ENCODE measurements around the gene ATRN.

- TF ChIP-seq, protein P1, sequence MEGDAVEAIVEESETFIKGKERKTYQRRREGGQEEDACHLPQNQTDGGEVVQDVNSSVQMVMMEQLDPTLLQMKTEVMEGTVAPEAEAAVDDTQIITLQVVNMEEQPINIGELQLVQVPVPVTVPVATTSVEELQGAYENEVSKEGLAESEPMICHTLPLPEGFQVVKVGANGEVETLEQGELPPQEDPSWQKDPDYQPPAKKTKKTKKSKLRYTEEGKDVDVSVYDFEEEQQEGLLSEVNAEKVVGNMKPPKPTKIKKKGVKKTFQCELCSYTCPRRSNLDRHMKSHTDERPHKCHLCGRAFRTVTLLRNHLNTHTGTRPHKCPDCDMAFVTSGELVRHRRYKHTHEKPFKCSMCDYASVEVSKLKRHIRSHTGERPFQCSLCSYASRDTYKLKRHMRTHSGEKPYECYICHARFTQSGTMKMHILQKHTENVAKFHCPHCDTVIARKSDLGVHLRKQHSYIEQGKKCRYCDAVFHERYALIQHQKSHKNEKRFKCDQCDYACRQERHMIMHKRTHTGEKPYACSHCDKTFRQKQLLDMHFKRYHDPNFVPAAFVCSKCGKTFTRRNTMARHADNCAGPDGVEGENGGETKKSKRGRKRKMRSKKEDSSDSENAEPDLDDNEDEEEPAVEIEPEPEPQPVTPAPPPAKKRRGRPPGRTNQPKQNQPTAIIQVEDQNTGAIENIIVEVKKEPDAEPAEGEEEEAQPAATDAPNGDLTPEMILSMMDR (IDR thresholded peaks at IDR 0.05; ENCODE audit: poor library complexity, severe bottlenecking): no peak
- TF ChIP-seq POLR2AphosphoS5 (IDR thresholded peaks at IDR 0.05): no peak
- TF ChIP-seq REST (IDR thresholded peaks at IDR 0.05; ENCODE audit: borderline replicate concordance): no peak
- TF ChIP-seq TAF1 (IDR thresholded peaks at IDR 0.05; ENCODE audit: low read depth): no peak
- no peak for TF ChIP-seq EP300 (conservative IDR thresholded peaks at IDR 0.05; ENCODE audit: poor library complexity, severe bottlenecking)
- no peak for TF ChIP-seq MXI1 (conservative IDR thresholded peaks at IDR 0.05; ENCODE audit: poor library complexity, severe bottlenecking)
- no peak for TF ChIP-seq EZH2 (IDR thresholded peaks at IDR 0.05; ENCODE audit: borderline replicate concordance, insufficient read depth, low read length, poor library complexity, severe bottlenecking)
- TF ChIP-seq RAD21 (conservative IDR thresholded peaks at IDR 0.05): no peak
- no peak for TF ChIP-seq SMC3 (conservative IDR thresholded peaks at IDR 0.05; ENCODE audit: poor library complexity)
Observed at GRCh38 chr20:3652676-3653596, 182.1 kb downstream of the ATRN start.
